Measurements from ENCODE around the gene FOXE1.

Gene FOXE1

DNA sequence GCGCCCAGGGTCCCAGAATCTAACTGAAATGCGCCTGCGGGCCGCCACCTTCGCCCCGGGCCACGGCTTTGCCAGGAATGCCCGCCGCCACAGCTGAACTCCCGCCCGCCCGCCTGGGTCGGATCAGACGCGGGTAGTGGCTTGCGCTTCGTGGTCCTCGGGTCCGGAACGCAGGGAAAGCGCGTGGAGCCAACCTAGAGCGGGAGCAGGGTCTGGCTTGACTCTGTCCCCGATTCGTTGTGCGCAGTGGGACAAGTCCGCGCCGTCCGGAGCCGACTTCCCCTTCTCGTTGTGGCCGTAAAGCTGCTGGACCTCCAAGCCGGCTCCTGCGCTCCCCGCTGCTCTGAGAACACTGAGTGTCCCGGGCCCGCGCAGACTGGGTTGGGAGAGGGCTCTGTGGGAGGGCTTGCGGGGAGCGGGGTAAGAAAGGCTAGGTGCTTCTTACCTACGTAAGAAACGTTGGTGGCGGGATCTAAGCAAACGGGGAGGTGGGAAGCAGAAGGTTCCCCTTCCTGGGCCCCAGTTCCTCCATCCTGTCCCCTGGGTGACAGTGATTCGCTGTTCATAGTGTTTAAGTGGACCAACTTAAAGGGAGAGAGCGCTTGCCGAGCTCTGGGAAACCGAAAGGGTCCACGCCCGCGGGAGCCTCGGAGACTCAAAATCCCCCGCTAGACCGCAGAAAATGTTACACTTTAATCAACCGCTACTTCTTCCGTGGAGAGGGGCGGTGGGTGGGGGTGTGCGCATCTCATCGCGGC lies 4.4 kb upstream of the FOXE1 start:
- no peak for DNase-seq

- DNase-seq, result no peak
Measured at GRCh38 chr9:97849980-97850379, 3.0 kb upstream of the FOXE1 start.

- no peak for DNase-seq
Measured at GRCh38 chr9:97850746-97851445, 2.1 kb upstream of the FOXE1 start.

DNA sequence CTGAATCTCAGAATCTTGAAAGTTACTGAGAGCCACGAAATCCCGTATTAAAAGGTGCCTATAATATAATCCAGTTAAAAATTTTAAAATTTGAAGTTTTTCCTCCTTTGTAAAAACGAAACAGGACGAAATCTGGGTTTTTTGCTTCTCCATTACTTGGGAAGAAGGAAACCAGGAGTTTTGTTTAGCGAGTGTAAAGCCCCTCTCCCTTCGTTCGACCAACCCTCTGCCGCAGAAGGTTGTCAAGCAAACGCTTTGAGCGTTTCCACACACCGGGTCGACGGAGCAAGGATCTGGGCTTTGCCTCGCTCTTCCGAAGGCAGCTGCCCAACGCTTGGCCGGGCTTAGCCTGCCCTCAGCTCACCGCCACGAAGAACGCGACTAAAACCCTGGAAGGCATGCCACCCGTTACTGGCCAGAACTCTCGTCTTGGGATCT lies 1.6 kb upstream of the FOXE1 start:
- DNase-seq, result no peak

DNA sequence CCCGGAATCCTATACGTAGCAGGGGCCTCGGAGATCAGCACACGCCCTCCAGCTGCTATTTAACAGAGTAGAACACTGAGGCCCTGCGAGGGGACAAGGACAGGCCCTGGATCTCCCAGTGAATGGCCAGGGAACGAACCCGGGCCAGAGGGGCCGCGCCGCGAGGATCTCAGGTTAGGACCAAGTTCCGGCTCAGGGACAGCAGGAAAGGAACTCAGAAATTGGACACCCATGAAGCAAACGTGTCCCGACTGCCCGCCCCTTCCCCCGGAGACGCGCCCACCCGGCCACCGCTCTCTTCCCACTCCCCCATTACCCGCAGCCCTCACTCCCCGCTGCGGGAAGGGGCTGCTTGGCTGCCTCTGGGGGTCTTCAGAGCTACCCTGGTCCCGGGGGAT lies 1.0 kb upstream of the FOXE1 start:
- no peak for DNase-seq

- DNase-seq, result no peak
Measured at GRCh38 chr9:97852399-97853055, 499 bp upstream of the FOXE1 start.

DNA sequence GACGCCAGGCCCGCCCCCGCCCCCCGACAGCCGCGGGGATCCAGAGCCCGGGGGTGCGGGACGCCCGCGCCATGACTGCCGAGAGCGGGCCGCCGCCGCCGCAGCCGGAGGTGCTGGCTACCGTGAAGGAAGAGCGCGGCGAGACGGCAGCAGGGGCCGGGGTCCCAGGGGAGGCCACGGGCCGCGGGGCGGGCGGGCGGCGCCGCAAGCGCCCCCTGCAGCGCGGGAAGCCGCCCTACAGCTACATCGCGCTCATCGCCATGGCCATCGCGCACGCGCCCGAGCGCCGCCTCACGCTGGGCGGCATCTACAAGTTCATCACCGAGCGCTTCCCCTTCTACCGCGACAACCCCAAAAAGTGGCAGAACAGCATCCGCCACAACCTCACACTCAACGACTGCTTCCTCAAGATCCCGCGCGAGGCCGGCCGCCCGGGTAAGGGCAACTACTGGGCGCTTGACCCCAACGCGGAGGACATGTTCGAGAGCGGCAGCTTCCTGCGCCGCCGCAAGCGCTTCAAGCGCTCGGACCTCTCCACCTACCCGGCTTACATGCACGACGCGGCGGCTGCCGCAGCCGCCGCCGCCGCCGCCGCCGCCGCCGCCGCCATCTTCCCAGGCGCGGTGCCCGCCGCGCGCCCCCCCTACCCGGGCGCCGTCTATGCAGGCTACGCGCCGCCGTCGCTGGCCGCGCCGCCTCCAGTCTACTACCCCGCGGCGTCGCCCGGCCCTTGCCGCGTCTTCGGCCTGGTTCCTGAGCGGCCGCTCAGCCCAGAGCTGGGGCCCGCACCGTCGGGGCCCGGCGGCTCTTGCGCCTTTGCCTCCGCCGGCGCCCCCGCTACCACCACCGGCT lies 1.0 kb downstream of the FOXE1 start:
- DNase-seq, result no peak

DNA sequence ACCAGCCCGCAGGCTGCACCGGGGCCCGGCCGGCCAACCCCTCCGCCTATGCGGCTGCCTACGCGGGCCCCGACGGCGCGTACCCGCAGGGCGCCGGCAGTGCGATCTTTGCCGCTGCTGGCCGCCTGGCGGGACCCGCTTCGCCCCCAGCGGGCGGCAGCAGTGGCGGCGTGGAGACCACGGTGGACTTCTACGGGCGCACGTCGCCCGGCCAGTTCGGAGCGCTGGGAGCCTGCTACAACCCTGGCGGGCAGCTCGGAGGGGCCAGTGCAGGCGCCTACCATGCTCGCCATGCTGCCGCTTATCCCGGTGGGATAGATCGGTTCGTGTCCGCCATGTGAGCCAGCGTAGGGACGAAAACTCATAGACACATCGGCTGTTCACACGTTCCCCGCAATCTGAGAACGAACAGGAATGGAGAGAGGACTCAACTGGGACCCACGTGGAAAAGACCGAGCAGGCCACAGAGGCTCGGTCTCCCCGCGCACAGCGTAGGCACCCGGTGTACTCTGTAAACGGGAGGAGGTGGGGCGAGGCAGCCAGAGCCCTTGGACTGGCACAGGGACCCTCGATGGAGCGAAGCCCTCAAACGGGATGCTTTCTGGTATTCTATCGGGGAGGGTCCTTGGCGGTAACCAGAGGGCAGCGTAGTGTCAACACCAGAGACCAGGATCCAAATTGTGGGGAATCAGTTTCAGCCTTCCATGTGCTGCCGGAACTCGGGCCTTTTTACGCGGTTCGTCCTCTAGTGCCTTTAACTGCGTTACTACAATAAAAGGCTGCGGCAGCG lies 1.9 kb downstream of the FOXE1 start:
- no peak for DNase-seq

DNA sequence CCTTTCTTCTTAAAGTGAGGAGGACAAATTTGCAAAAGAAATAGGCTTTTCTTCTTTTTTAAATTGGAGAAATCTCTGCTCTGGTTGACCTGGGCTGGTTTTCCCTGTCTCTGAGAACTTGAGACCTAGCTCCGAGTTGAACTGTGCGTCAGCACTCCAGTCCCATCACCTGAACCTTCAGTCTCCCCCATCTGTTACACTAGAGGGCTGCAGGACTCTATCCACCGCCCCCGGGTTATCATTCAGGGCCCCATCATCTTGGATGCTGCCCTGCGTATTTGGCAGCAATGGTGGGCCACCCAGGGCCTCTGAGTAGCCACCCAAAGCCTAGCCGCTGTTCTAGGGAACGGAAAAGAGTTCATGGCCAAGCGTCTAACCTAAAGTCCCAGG lies 2.5 kb downstream of the FOXE1 start:
- no peak for DNase-seq

GRCh38 chr9:97855899-97856298 lies 2.9 kb downstream of the FOXE1 start:
- DNase-seq, result no peak

- no peak for DNase-seq
Measured at GRCh38 chr9:97856857-97857605, 4.0 kb downstream of the FOXE1 start.

- no peak for DNase-seq
Measured at GRCh38 chr9:97857606-97858392, 4.8 kb downstream of the FOXE1 start.

GRCh38 chr9:97858393-97858713 lies 5.3 kb downstream of the FOXE1 start:
- no peak for DNase-seq

- DNase-seq, result no peak
Measured at GRCh38 chr9:97858826-97859225, 5.8 kb downstream of the FOXE1 start.

- no peak for DNase-seq
Measured at GRCh38 chr9:97859346-97859745, 6.3 kb downstream of the FOXE1 start.

GRCh38 chr9:97860451-97861147 lies 7.6 kb downstream of the FOXE1 start:
- DNase-seq, result no peak

GRCh38 chr9:97861148-97861475 lies 8.1 kb downstream of the FOXE1 start:
- no peak for DNase-seq

GRCh38 chr9:97863314-97863713 lies 10.3 kb downstream of the FOXE1 start:
- DNase-seq, result no peak

GRCh38 chr9:97864396-97864795 lies 11.4 kb downstream of the FOXE1 start:
- DNase-seq, result no peak

DNA sequence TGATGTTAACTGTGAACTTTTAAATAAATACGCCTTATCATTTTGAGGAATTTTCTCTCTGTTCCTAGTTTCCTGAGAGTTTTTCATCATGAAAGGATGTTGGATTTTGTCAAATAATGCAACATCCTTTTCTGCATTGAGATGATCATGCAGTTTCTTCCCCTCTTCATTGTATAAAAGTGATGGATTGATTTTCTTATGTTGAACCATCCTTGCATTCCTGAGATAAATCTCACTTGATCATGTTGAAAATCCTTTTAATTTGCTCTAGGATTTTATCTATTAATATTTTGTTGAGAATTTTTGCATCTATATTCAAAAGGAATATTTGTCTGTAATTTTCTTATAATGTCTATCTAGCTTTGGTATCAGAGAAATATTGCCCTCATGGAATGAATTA lies 13.3 kb downstream of the FOXE1 start:
- no peak for DNase-seq
